ENCODE measurements around the gene ASPA.

The ASPA gene

GRCh38 chr17:3475251-3475685 is 529 bp upstream of the ASPA start:
- TF ChIP-seq CTCF (IDR thresholded peaks at IDR 0.05) = no peak
- peaks cover 10% of the 10 kb centered on the region for H3K27me3 Mint-ChIP-seq (ENCODE audit: low read depth, poor library complexity)
- H3K9me3 Mint-ChIP-seq = peaks cover under 1% of the 10 kb centered on the region
- no peak overlapping the region for H3K4me3 Mint-ChIP-seq
- no peaks in the 10 kb centered on the region for H3K4me1 Mint-ChIP-seq
- DNase-seq = no peak
- no peak overlapping the region for H3K27ac Mint-ChIP-seq
- no peaks in the 10 kb centered on the region for H3K36me3 Mint-ChIP-seq (ENCODE audit: low read depth)

- no peak for TF ChIP-seq CTCF (IDR thresholded peaks at IDR 0.05)
- Mint-ChIP-seq H3K4me1 (no peaks in the 10 kb centered on the region), H3K27ac (no peak overlapping the region), H3K36me3 (ENCODE audit: low read depth) (no peaks in the 10 kb centered on the region), H3K9me3 (no peaks in the 10 kb centered on the region), H3K27me3 (ENCODE audit: low read depth, poor library complexity) (peaks cover 7% of the 10 kb centered on the region), H3K4me3 (no peak overlapping the region)
- DNase-seq = no peak
Measured at GRCh38 chr17:3479988-3480387, 4.2 kb downstream of the ASPA start.

- Mint-ChIP-seq H3K27ac (no peak overlapping the region), H3K36me3 (ENCODE audit: low read depth) (no peaks in the 10 kb centered on the region), H3K4me1 (no peaks in the 10 kb centered on the region), H3K4me3 (no peak overlapping the region), H3K27me3 (ENCODE audit: low read depth, poor library complexity) (peaks cover 3% of the 10 kb centered on the region), H3K9me3 (no peaks in the 10 kb centered on the region)
- no peak for DNase-seq
- no peak for TF ChIP-seq CTCF (IDR thresholded peaks at IDR 0.05)
Measured at GRCh38 chr17:3482852-3483251, 7.1 kb downstream of the ASPA start.

- no peak for DNase-seq
- H3K27ac Mint-ChIP-seq = no peak overlapping the region
- H3K36me3 Mint-ChIP-seq (ENCODE audit: low read depth) = no peaks in the 10 kb centered on the region
- H3K27me3 Mint-ChIP-seq (ENCODE audit: low read depth, poor library complexity) = peaks cover 5% of the 10 kb centered on the region
- no peaks in the 10 kb centered on the region for H3K9me3 Mint-ChIP-seq
- H3K4me3 Mint-ChIP-seq = no peak overlapping the region
- no peak for TF ChIP-seq CTCF (IDR thresholded peaks at IDR 0.05)
- no peaks in the 10 kb centered on the region for H3K4me1 Mint-ChIP-seq
Measured at GRCh38 chr17:3485481-3486068, 9.8 kb downstream of the ASPA start.

GRCh38 chr17:3497101-3497500 is 21.3 kb downstream of the ASPA start:
- H3K4me3 Mint-ChIP-seq = no peak overlapping the region
- no peak for TF ChIP-seq CTCF (IDR thresholded peaks at IDR 0.05)
- peaks cover 9% of the 10 kb centered on the region for H3K27me3 Mint-ChIP-seq (ENCODE audit: low read depth, poor library complexity)
- H3K27ac Mint-ChIP-seq = no peak overlapping the region
- H3K9me3 Mint-ChIP-seq = peaks cover 24% of the 10 kb centered on the region
- no peaks in the 10 kb centered on the region for H3K4me1 Mint-ChIP-seq
- no peaks in the 10 kb centered on the region for H3K36me3 Mint-ChIP-seq (ENCODE audit: low read depth)
- DNase-seq = no peak

- Mint-ChIP-seq H3K36me3 (ENCODE audit: low read depth) (no peaks in the 10 kb centered on the region), H3K4me3 (no peak overlapping the region), H3K9me3 (peaks cover 27% of the 10 kb centered on the region), H3K27ac (no peak overlapping the region), H3K4me1 (no peaks in the 10 kb centered on the region), H3K27me3 (ENCODE audit: low read depth, poor library complexity) (peaks cover 13% of the 10 kb centered on the region)
- no peak for DNase-seq
- no peak for TF ChIP-seq CTCF (IDR thresholded peaks at IDR 0.05)
Measured at GRCh38 chr17:3501344-3501743, 25.5 kb downstream of the ASPA start.
